Activated CD4-positive, alpha-beta T cell treated with anti-CD3 and anti-CD28 coated beads, Interleukin-2, amount 10 ng/mL, durations not matched to agents 24 days and 14 days (primary cell): ENCODE measurements around the gene ADAMTS2. TPM values are rescaled to one million over a fixed set of nuclear protein-coding genes. Genes with fewer than 3 reads are reported as not detected.

Source experiments
- DNase-seq: peaks from one replicate; pipeline ENCODE4 v3.0.0; 2022
- H3K27ac Mint-ChIP-seq: one replicate; pipeline ENCODE4 v1.8.0; 2022; ENCODE audit warnings: mild to moderate bottlenecking, mixed read lengths
- H3K27me3 Mint-ChIP-seq: one replicate; pipeline ENCODE4 v1.8.0; 2022; ENCODE audit warnings: mixed read lengths
- H3K36me3 Mint-ChIP-seq: one replicate; pipeline ENCODE4 v1.8.0; 2022; ENCODE audit warnings: low read depth, mild to moderate bottlenecking, mixed read lengths
- H3K4me1 Mint-ChIP-seq: one replicate; pipeline ENCODE4 v1.8.0; 2021; ENCODE audit warnings: mixed read lengths
- H3K4me3 Mint-ChIP-seq: one replicate; pipeline ENCODE4 v1.8.0; 2022; ENCODE audit warnings: mild to moderate bottlenecking, moderate library complexity, mixed read lengths
- H3K9me3 Mint-ChIP-seq: one replicate; pipeline ENCODE4 v1.8.0; 2021; ENCODE audit warnings: mixed read lengths
- intact Hi-C: fragments of 100-400 bp; cut with micrococcal nuclease; formaldehyde crosslinking; loops from one replicate; pipeline ENCODE4 v1.15.1; 2023
- total RNA-seq: library from RNA; stranded (reverse); gene quantifications from 2 replicates; pipeline ENCODE4 v1.2.3, GENCODE V29; 2022

Gene ADAMTS2
- total RNA-seq, 1 donor from 2014 or later, result not detected

- no peak for DNase-seq
- H3K27ac Mint-ChIP-seq, result no peak overlapping the region
- H3K4me1 Mint-ChIP-seq, result no peaks in the 10 kb centered on the region
- no peaks in the 10 kb centered on the region for H3K27me3 Mint-ChIP-seq
- H3K36me3 Mint-ChIP-seq, result no peaks in the 10 kb centered on the region
- no peak overlapping the region for H3K4me3 Mint-ChIP-seq
- no peaks in the 10 kb centered on the region for H3K9me3 Mint-ChIP-seq
- intact Hi-C loops, result no loop called here
Observed at GRCh38 chr5:179171251-179171815, 173.9 kb downstream of the ADAMTS2 start.

DNA sequence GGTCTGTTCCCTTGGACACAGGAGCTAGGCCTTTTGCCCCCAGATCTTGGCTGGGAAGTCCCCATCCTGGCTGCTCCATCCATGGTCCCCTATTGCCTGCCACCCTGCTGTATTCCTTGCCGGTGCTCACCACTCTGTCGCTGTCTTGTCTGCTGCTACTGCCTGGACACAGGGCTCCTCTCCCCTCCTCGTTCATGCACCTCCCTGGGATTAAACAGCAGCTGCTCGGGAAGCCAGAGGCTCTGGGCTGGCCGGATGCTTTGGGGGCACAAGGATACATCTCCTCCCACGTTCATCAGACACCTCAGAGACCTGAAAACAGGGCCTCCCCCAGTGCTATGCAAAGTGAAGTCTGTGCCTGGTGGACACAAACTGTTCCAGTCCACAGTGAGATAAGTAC lies 174.7 kb downstream of the ADAMTS2 start:
- Mint-ChIP-seq H3K36me3 (no peaks in the 10 kb centered on the region), H3K9me3 (no peaks in the 10 kb centered on the region), H3K27me3 (no peaks in the 10 kb centered on the region), H3K27ac (no peak overlapping the region), H3K4me1 (no peaks in the 10 kb centered on the region), H3K4me3 (no peak overlapping the region)
- intact Hi-C loops, result no loop called here
- DNase-seq, result no peak

DNA sequence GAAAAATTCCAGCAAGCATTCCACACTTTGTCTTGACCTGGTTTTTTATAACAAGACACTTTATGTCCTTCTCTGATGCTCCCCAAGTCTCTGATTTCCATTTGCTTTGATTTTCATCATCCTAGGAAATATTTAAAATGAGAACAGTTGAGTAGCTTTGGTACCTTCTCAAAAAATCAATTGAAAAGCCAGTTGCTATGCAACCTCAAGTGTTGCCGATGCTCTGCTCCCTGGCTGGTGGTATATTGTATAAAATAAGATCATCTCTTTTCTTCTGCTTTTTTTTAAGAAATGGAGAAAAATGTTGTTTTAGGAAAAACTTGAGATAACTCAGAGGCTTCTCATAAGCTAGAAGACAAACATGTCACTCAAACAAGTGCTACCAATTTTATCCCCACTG lies 175.4 kb downstream of the ADAMTS2 start:
- no peak overlapping the region for H3K27ac Mint-ChIP-seq
- H3K4me3 Mint-ChIP-seq, result no peak overlapping the region
- intact Hi-C loops, result no loop called here
- H3K27me3 Mint-ChIP-seq, result no peaks in the 10 kb centered on the region
- no peaks in the 10 kb centered on the region for H3K9me3 Mint-ChIP-seq
- H3K36me3 Mint-ChIP-seq, result no peaks in the 10 kb centered on the region
- DNase-seq, result no peak
- no peaks in the 10 kb centered on the region for H3K4me1 Mint-ChIP-seq

DNA sequence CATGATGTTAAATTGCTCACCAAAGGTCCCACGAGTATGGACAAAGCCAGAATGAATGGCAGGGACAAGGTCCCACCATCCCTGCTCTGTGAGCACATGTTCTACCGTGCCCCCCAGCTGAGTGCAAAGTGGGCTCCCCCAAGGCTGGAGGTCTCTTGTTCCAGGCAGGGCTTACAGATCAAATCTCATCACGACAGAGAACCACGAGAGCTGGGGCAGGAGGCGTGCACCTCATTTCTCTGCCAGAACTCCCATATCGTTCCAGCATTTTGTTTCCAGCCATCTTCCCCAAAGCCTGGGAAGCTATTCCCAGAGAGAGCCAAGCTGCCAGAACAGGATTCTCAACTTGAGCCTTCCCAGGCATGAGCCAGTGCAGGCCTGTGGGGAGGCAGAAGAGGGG lies 176.6 kb downstream of the ADAMTS2 start:
- intact Hi-C loops, result no loop called here
- Mint-ChIP-seq H3K27me3 (no peaks in the 10 kb centered on the region), H3K9me3 (no peaks in the 10 kb centered on the region), H3K4me3 (no peak overlapping the region), H3K27ac (no peak overlapping the region), H3K4me1 (no peaks in the 10 kb centered on the region), H3K36me3 (no peaks in the 10 kb centered on the region)
- DNase-seq, result no peak

DNA sequence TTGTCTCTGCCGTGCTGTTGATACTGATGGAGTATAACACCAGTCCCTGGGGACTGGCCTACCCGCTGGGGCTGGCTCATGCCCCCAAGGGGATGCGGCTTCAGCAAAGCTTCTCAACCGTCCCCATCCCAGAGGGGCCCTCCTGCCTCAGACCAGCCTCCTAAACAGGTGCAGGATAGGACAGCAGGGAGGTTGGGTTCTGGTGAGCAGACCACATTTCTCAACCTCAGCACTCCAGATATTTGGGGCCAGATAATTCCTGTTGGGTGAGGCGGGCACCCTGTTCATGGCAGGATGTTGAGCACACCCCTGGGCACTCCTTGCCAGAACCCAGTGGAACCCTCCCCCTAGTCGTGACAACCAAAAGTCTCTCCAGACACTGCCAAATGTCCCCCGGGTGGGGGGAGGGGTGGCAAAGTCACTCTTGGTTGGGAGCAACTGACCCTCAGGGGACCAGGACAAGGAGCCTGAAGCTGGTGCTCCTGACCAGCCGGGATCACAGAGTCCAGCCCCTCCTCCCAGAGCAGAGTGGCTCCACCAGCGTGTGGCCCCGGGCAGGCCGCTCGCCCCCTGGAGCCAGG lies 177.3 kb downstream of the ADAMTS2 start:
- intact Hi-C loops, result no loop called here
- DNase-seq, result no peak
- Mint-ChIP-seq H3K27ac (no peak overlapping the region), H3K9me3 (no peaks in the 10 kb centered on the region), H3K4me1 (no peaks in the 10 kb centered on the region), H3K27me3 (no peaks in the 10 kb centered on the region), H3K36me3 (no peaks in the 10 kb centered on the region), H3K4me3 (no peak overlapping the region)

- H3K36me3 Mint-ChIP-seq, result no peaks in the 10 kb centered on the region
- peak overlapping the region; percentile 41 for H3K4me3 Mint-ChIP-seq
- no peaks in the 10 kb centered on the region for H3K9me3 Mint-ChIP-seq
- H3K4me1 Mint-ChIP-seq, result no peaks in the 10 kb centered on the region
- intact Hi-C loops, result no loop called here
- no peak overlapping the region for H3K27ac Mint-ChIP-seq
- H3K27me3 Mint-ChIP-seq, result no peaks in the 10 kb centered on the region
- DNase-seq, result peak; percentile 87
Observed at GRCh38 chr5:179166886-179167841, 178.1 kb downstream of the ADAMTS2 start.

DNA sequence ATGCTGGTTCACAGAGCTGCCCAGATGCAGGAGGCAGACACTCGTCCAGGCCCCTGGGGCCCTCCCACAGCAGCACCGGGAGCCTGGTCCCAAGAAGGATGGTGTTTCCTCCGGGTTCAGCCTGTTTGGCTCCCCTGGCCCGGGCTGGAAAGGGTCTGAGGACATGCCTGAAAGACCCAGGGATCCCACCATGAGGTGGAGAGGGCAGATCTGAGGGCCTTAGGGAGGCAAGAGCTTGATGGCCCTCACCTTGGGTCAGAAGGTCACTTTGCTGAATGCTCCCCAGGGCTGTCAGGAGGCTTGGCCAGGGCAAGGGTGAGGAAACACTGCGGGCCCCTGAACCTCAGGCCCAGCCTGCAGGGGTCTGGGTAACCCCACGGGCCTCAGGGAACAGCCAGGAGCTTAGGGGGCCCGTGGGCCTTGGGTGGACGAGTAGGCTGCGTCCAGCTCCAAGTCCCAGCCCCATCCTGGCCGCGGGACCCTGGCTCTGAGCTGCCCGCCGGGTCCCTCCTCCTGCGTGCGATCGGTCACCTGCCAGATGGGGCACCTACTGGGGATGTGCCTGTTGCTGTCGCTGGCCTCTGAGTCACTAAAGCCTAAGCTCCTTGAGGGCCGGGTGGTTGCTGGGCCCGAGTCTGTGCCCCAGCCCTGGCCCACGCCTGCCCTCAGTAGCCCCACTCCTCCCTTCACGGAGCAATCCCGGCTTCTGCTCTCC lies 178.9 kb downstream of the ADAMTS2 start:
- Mint-ChIP-seq H3K27ac (no peak overlapping the region), H3K4me1 (no peaks in the 10 kb centered on the region), H3K9me3 (no peaks in the 10 kb centered on the region), H3K27me3 (no peaks in the 10 kb centered on the region), H3K4me3 (no peak overlapping the region), H3K36me3 (no peaks in the 10 kb centered on the region)
- intact Hi-C loops, result no loop called here
- no peak for DNase-seq

DNA sequence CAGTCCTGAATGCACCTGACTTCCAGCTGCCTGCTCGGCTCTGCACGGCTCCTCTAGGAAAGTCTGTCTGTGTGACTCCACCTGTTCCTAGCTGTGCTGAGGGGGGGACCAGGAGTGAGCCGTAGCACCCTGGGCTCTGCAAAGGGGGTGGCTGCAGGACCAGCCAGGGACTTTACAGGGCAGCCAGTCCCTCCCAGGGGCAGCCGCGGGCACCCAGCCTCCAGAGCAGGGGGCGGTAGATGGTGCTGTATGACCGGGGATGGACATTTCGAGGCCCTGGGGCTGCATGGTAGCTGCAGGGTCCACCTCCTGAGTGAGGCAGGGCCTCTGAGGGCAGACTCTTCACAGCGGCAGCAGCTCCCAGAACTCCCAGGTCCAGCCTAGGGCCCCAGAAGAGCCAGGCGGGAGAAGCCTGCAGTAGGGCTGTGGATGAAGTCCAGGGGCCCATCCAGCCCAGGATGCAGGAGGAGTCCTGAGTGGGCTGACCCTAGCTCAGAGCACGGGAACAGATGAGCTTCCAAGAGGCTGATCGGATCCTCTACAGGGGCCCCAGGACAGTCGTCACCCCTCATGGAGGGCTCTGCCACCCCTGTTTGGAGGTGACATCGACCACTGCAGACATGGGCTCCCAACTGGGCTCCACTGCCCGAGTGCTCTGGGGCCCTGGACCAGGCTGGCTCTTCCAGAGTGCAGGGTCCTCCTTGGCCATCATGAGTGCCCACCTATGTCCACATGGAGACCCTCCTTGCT lies 179.7 kb downstream of the ADAMTS2 start:
- intact Hi-C loops, result no loop called here

DNA sequence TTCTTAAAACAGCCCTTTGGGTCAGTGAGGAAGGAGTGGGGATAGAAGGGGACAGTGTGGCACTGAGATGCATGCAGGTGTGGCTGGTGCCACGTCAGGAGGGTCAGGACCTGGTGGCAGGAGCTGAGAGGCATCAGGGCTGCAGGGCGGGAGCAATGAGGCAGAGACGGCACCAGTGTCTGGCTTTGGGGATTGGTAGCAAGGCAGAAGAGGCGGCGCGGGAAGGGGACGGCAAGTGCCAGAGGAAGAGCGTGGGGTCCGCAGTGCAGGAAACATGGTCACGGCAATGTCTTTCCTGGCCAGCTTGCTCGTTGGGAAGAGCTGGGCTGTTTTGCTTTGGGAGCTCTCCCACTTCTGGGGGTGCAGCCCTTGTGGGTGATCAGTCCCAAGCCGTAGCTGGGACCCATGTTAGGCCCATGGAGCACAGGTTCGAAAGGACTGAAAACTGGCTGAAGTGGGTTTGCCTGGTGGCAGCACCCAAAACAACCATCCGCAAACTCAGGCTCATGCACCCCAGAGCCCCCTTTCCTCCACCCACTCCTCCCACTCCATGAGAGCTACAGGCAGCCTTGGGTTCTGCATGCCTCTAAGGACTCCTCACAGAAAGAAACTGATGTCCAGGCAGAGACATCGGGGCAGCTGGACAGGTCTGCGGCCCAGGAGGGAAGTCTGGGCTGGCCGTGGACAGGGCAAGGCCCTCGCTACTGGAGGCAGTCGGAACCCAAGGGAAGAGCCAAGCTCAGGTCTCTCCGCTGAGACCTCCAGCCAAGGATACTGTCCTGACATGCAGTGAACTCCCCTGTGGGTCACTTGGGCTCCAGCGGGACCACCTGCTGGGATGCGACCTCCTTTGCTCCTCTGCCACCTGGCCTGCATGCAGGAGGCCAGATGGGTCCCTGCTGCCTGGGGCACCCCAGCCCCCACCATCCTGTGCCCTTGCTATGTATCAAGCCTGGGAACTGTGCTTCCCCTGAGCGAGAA lies 180.6 kb downstream of the ADAMTS2 start:
- intact Hi-C loops, result no loop called here
- H3K36me3 Mint-ChIP-seq, result no peaks in the 10 kb centered on the region
- H3K27me3 Mint-ChIP-seq, result no peaks in the 10 kb centered on the region
- no peak overlapping the region for H3K27ac Mint-ChIP-seq
- H3K9me3 Mint-ChIP-seq, result no peaks in the 10 kb centered on the region
- DNase-seq, result no peak
- no peaks in the 10 kb centered on the region for H3K4me1 Mint-ChIP-seq
- no peak overlapping the region for H3K4me3 Mint-ChIP-seq

More for the DNA sequence above, 179.7 kb downstream of the ADAMTS2 start:
- Mint-ChIP-seq H3K27ac (no peak overlapping the region), H3K4me3 (no peak overlapping the region), H3K36me3 (no peaks in the 10 kb centered on the region), H3K27me3 (no peaks in the 10 kb centered on the region), H3K4me1 (no peaks in the 10 kb centered on the region), H3K9me3 (no peaks in the 10 kb centered on the region)
- DNase-seq, result no peak

DNA sequence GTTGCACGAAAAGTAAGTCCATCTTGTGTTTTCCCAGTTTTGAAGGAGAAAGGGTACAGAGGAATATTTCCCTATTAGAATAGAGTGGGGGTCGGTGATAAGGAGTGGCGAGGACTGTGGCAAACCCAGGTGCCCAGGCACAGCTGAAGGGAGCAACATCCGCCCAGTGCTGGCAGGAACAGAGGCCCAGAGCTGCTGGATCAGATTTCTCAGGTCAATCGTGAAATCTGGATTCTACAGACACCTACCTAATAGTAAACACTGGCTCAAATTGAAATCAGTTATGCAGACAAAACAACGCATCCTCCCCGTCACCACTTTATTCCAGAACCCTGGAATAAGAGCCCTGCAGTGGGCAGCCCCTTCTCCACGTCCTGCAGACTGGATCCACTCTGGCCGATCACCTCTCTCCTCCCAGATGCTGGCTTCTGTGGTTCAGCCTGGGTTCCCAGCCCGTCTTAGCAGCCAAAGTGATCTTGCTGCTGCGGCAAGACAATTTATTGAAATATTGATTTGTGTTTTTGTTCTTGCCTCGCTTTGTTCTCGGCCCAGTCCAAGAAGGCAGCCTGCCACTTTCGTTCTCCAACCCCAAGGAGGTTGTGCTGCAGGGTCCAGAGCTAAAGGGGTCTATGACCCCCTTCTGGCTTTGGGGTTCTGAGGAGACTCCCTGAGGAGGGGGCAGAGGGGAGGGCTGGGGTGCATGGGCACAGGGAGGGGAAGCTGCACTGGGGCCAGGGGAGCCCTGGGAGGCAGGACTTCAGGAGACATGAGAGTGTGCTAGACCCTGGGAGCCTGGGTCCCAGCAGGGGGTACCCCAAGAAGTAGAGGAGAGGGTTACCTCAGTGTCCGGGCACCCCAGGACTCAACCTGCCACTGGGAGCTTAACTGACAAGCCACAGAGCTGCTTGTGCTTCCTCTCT lies 181.8 kb downstream of the ADAMTS2 start:
- Mint-ChIP-seq H3K27me3 (no peaks in the 10 kb centered on the region), H3K4me1 (no peaks in the 10 kb centered on the region), H3K4me3 (no peak overlapping the region), H3K9me3 (peaks cover 3% of the 10 kb centered on the region), H3K27ac (no peak overlapping the region), H3K36me3 (no peaks in the 10 kb centered on the region)
- no peak for DNase-seq
- intact Hi-C loops, result no loop called here

GRCh38 chr5:179162351-179163235 lies 182.7 kb downstream of the ADAMTS2 start:
- H3K4me3 Mint-ChIP-seq, result no peak overlapping the region
- H3K9me3 Mint-ChIP-seq, result peaks cover 8% of the 10 kb centered on the region
- DNase-seq, result no peak
- no peaks in the 10 kb centered on the region for H3K36me3 Mint-ChIP-seq
- no peak overlapping the region for H3K27ac Mint-ChIP-seq
- intact Hi-C loops, result no loop called here
- H3K27me3 Mint-ChIP-seq, result no peaks in the 10 kb centered on the region
- no peaks in the 10 kb centered on the region for H3K4me1 Mint-ChIP-seq
